GM19372 (cell line): ENCODE measurements around the gene USP31.
"Not testable (repeated sequence)": the region's sequence is repeated elsewhere in the genome, so short reads cannot be mapped to it uniquely, and the experiment has no call there.

Source experiments
- ATAC-seq: cut with Tn5 transposase; IDR thresholded peaks from one replicate; pipeline ENCODE4 v1.9.1; 2021; ENCODE audit warnings: mild to moderate bottlenecking, low read depth, moderate library complexity; ENCODE audit not compliant: unreplicated experiment

The USP31 gene

DNA sequence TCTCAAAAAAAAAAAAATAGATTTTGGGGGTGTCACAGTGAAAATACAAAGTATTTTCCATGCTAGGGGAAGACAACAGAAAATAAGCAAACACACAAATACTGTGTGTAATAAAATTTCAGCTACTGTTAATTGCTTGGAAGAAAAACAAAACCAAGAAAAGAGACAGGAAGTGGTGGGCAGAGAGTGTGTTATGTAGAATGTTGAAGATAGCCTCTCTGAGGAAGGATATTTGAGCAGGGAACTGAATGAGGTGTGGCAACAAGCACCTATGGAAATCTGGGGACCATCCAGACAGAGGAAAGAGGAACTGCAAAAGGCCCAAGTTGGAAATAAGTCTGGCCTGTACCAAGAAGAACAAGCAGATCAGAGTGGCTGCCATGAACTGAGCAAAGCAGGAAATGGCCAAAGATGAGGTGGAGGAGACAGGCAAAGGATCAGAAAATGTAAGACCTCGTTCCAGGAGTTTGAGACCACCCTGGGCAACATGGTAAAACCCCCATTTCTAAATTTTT, 7.8 kb upstream of the USP31 start:
- ATAC-seq = no peak

GRCh38 chr16:23156110-23156509, 6.9 kb upstream of the USP31 start:
- no peak for ATAC-seq

DNA sequence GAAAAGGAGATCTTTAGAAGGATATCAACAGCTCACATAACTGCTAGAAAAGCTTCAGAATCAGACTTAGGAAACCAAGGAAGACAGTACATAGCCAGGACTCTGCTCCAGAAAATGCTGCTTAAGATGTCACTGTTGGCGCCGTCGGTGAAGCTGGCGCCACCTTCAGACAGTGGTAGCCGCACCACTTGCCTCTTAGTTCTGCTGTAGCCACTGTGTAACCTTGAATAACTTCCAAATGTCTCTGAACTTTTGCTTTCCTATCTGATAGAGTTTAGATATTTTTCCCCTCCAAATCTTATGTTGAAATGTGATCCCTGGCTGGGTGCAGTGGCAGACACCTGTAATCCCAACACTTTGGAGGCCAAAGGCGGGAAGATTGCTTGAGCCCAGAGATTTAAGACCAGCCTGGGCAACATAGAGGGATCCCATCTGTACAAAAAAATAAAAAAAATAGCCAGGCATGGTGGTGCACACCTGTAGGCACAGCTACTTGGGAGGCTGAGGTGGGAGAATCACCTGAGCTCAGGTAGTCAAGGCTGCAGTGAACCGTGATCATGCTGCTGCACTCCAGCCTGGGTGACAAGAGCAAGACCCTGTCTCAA, 6.3 kb upstream of the USP31 start:
- ATAC-seq = no peak

DNA sequence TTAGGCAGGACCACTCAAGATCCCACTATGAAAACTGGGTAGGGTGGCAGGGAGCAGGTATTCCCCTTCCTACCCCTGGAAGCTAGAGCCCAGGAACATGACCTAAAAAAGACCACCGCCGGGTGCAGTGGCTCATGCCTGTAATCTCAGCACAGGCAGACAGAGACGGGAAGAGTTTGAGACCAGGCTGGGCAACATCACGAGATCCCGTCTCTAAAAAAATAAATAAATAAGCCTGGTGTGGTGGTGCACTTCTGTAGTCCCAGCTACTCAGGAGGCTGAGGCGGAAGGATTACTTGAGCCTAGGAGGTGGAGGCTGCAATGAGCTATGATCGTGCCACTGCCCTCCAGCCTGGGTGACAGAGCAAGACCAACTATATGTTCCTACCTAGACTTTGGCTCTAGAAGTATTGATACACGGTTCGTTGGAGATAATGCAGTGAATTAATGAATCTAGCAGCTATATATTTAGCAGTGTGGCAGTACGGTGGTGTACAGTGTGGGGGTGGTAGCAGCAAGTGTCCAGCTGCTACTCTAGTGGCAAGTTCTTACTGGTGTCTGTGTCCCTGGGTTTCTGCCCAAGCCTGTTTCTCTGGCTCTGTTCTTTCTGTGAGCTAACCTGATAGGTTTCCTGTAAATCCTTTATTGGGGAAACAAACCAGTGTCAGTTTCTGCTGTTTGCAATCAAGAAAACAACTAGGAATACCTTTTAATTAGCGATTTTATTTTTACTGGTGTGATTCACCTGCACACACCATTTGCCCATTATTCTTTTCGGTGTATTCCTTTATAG, 3.3 kb upstream of the USP31 start:
- no peak for ATAC-seq

- no peak for ATAC-seq
These were observed 727 bp upstream of the USP31 start for GRCh38 chr16:23149993-23150364.

DNA sequence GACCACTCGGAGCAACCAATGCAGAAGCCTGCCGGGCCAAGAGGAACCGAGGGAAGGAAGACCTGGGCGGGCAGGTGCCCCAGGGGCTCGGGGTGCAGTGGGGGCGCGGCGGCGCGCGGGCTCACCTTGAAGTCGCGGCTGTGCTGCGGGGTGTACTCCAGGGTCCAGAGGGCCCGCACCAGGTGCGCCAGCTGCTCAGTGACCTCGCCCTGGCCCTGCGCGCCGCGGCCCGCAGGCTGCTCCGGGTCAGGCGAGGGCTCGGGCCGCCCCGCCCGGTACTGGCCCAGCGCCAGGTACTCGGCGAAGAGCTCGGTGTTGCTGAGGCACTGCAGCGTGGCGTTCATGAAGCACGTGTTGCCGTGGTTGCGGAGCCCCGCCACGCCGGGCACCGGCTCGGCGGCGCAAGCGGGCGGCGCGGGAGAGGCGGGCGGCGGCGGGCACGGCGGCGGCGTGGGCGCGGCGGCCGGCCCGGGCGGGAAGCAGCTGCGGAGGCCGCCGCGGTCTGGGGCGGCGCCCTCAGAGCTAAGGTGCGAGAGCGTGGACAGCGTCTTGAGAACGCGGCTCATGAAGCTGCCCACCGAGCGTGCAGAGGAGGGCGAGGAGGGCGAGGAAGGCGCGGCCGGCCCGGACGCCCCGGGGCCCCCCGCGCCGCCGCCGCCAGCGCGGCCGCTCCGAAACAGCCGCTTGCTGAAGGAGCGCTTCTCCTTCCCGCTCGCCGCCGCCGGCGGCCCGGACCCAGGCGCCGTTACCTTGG, 562 bp downstream of the USP31 start:
- ATAC-seq = peak; percentile 34

DNA sequence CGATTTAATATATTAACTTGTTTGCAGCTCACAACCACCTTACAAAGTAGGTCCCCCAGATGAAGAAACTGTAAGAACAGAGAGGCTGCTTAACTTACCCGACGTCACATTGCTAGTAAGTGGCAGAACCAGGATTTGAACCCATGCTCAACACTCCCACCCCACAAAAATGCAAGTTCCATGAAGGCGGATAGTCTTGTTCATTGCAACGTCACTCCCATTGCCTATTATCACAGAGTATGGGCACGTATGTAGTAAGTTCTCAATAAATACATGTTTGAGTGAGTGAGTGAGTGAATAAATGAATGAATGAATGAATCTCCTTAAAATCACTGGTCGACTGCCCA, 1.1 kb downstream of the USP31 start:
- no peak for ATAC-seq

DNA sequence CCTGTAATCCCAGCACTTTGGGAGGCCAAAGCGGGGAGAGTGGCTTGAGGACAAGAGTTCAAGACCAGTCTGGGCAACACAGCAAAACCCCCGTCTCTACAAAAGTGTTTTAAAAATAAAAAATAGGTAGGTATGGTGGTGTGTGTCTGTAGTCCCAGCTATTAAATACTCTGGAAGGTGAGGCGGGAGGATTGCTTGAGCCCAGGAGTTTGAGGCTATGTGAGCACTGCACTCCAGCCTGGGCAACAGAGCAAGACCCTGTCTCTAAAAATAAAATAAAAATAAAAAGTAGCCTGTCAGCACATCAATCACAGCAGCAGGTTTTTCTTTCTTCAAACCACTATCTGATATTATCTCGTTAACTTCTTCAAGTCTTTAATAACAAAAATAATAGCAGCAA, 1.6 kb downstream of the USP31 start:
- ATAC-seq = no peak

GRCh38 chr16:23146877-23147601, 2.2 kb downstream of the USP31 start:
- ATAC-seq = no peak

GRCh38 chr16:23145608-23146007, 3.6 kb downstream of the USP31 start:
- no peak for ATAC-seq

DNA sequence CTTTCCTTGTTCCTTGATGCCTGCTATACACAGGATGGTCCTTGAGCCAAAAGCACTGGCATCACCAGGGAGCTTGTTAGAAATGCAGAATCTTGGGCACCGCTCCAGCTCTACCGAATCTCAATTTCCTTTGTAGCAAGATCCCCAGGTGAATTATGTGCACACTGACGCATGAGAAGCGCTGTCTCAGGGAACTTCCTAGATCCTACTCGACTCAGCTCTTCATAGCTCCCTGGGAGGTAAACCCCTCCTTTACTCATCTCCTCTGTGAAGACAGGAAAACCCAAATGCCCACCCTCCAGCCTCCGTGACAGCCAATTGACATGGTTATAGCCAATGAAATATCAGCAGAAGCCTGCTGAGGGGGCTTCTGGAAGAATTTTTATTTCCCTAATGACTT, 4.1 kb downstream of the USP31 start:
- ATAC-seq = no peak

- not testable (repeated sequence) for ATAC-seq
These were observed 4.9 kb downstream of the USP31 start for GRCh38 chr16:23144393-23144792.

- ATAC-seq = no peak
These were observed 5.9 kb downstream of the USP31 start for GRCh38 chr16:23143391-23143790.

DNA sequence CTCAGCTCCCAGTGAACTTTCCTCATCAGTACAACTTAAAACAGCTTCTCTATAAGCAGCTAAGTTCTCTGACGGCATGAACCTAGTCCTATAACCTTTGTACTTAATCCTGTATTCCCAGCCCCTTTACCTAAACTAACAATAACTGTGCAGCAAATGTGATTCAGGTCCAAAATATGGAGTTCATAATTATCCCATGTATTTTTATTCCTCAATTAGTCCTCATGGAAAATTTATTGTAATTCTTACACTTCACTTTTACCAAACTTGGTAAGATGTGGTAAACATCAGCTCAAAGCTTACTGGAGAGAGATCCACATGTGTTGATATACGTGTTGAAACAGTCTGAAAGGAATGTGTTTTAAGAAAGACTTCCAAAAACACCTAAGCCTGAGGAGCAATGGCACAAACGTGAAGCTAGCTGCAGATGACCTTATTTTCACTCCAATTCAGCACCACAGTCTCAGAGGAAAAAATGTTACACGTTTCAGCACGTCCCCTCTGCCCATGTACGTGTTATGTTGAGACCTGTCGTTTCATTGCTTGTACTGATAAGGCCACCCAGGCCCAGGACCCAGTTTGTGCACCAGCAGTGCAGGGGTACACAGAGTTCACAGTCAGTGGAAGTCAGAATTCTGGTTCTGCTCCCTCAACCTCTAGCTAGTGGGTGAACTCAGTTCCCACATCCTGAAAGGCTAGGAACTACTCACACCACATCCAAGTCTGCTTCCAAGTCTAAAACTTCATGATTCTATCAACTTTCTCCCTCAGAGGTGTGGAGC, 7.1 kb downstream of the USP31 start:
- ATAC-seq = no peak

DNA sequence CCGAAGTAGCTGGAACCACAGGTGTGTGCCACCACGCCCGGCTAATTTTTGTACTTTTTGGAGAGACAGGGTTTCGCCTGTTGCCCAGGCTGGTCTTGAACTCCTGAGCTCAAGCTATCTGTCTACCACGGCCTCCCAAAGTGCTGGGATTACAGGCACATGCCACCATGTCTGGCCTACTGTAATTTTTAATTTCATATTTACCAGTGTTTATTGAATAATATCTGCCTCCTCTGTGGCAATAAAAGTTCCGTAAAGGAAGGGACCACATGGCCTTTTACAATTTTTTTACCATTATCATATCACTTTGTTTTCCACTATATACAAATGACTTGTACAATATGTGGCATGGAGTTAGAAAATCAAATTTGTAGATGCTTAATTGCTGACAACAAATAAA, 7.8 kb downstream of the USP31 start:
- ATAC-seq = no peak

GRCh38 chr16:23141033-23141432, 8.2 kb downstream of the USP31 start:
- ATAC-seq = no peak

DNA sequence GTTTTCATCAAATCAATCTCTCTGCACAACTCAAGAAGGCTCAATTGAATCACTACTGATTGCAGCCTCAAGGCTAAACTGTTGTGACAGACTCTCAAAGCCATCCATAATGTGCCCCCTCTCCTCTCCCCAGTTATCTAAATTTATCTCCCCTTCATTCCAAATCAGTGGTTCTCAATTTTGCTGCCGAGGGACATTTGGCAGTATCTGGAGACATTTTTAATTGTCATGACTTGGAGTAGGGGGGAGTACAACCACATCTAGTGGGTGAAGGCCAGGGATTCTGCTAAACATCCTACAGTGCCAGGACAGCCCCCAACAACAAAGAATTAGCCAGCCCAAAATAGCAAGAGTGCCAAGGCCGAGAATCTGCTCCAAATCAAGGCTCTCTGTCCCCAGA, 9.1 kb downstream of the USP31 start:
- no peak for ATAC-seq

DNA sequence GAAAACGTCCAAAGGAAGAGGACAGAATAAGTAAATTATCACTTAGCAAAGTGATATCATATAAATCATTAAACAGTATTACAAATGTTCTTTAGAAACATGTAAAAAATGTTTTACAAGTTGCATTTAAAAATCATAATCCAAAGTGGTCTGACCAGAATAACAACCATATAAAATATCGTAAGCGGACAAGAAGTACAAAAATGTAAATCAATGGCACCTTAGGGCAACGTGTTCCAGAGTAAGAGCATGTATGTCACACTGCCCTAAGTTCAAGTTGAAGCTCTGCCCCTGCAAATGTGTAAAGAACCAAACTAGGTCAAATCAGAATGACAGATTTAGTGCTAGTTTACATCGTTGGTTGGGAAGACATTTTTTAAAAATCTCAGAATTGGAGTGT, 11.4 kb downstream of the USP31 start:
- no peak for ATAC-seq

DNA sequence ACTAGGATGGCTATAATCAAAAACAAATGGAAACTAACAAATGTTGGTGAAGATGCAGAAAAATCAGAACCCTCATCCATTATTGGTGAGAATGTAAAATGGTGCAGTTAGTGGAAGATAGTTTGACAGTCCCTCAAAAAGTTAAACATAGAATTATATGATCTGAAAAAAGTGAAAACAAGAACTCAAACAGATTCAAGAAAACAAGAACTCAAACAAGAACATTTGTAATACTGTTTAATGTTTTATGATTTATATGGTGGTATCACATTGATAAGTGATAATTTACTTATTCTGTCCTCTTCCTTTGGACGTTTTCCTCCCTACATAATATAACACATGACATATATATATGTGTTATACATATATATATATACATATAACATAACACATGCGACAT, 12.0 kb downstream of the USP31 start:
- no peak for ATAC-seq

DNA sequence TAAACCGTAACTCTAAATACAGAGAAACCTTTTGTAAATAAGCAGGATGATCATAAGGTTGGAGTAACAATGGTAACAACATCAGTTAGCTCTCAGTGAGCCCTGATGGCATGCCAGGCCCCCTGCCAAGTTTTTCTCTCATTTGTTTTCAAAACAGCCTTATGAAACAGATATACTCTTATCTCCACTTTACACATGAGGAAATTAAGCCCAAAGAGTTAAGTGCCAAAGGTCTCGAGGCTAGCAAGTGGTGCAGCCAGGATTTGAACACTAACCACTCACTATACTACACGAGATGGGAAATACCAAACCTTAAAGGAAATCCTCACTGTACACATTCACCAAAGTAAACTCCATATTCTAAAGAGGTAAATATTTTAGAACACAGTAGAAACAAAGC, 15.0 kb downstream of the USP31 start:
- no peak for ATAC-seq
